HepG2 (cell line): Measurements from ENCODE around the gene GALK2. TPM values are rescaled to one million over a fixed set of nuclear protein-coding genes. Genes with fewer than 3 reads are reported as not detected.

Experiments used
- ATAC-seq: fragments of 200-7000 bp; cut with Tn5 transposase; 3 replicates; pipeline ENCODE4 v1.9.1; 2020; ENCODE audit warnings: mild to moderate bottlenecking, moderate library complexity
- BruUV-seq: library from RNA; stranded (reverse); fragments of 400-500 nt; replicated peaks from 2 replicates; lab custom pipeline; 2021; lab: Mats Ljungman, UMichigan
- CTCF ChIA-PET: fragments of 300-600 bp; formaldehyde crosslinking; extraction: SDS; loops from one replicate; lab custom pipeline; 2021; ENCODE audit warnings: low total read pairs, inconsistent platforms, low intra/inter-chr PET ratio; lab: Yijun Ruan, JAX
- POLR2A ChIA-PET: fragments of 350-600 bp; sonication (Branson Sonifier 250); formaldehyde crosslinking; loops from one replicate; lab custom pipeline; 2020; ENCODE audit warnings: antibody characterized with exemption, inconsistent platforms; lab: Yijun Ruan, JAX
- DNase-seq: peaks from one replicate; pipeline ENCODE4 v3.0.0-alpha.2; 2015; ENCODE audit warnings: low spot score
- FAIRE-seq: peaks from 3 replicates; lab custom pipeline; 2011; peaks lifted over from hg19 to GRCh38; lab: Jason Lieb, UNC
- H2AFZ ChIP-seq: one replicate; pipeline ENCODE4 v1.6.1; 2011; ENCODE audit warnings: low read length, inconsistent platforms
- H3K27ac ChIP-seq: fragments of 300-600 bp; 3 replicates; pipeline ENCODE4 v1.8.0; 2011; ENCODE audit warnings: mixed run types, mild to moderate bottlenecking, mixed read lengths, low read length, inconsistent platforms; ENCODE audit not compliant: insufficient read depth; ENCODE audit errors: extremely low read length
- H3K27me3 ChIP-seq, 2 experiments: fragments of 200-600 bp in 1 of 2; 2 replicates in 1 of 2; 3 replicates in 1 of 2; pipeline versions ENCODE4 v1.6.0 to v1.8.0; 2011; ENCODE audit warnings: low read length in 2 of 2, mild to moderate bottlenecking in 2 of 2, moderate library complexity in 2 of 2, inconsistent platforms in 1 of 2; ENCODE audit not compliant: insufficient read depth in 2 of 2, control insufficient read depth in 1 of 2
- H3K36me3 ChIP-seq, 2 experiments: fragments of 200-600 bp in 1 of 2; replicated peaks in 1 of 2; 2 replicates in 1 of 2; 3 replicates in 1 of 2; pipeline versions ENCODE4 v1.5.1 to v1.8.0; 2011; ENCODE audit warnings: low read length in 2 of 2, inconsistent platforms in 1 of 2; ENCODE audit not compliant: insufficient read depth in 2 of 2, control insufficient read depth in 1 of 2
- H3K4me1 ChIP-seq: 2 replicates; pipeline ENCODE4 v1.5.1; 2012; ENCODE audit warnings: low read length, inconsistent platforms; ENCODE audit not compliant: insufficient read depth
- H3K4me2 ChIP-seq: 2 replicates; pipeline ENCODE4 v1.6.0; 2011; ENCODE audit warnings: low read depth, low read length, inconsistent platforms
- H3K4me3 ChIP-seq, 3 experiments: fragments of 200-600 bp in 1 of 3; sonication (generic), shearing (Covaris generic) in 1 of 3; replicated peaks in 1 of 3; 2 replicates each; pipeline ENCODE4 v1.5.1; 2011 to 2016; ENCODE audit warnings: low read length in 3 of 3, inconsistent platforms in 2 of 3, low read depth in 2 of 3, mild to moderate bottlenecking in 2 of 3, control low read depth in 1 of 3, mixed read lengths in 1 of 3; ENCODE audit not compliant: insufficient read depth in 1 of 3
- H3K79me2 ChIP-seq: one replicate; pipeline ENCODE4 v1.6.1; 2011; ENCODE audit warnings: low read length, inconsistent platforms; ENCODE audit not compliant: insufficient read depth
- H3K9ac ChIP-seq: 2 replicates; pipeline ENCODE4 v1.6.0; 2011; ENCODE audit warnings: mild to moderate bottlenecking, low read depth, low read length, inconsistent platforms; ENCODE audit not compliant: insufficient read depth
- H3K9me3 ChIP-seq: 2 replicates; pipeline ENCODE4 v1.5.1; 2012; ENCODE audit warnings: mild to moderate bottlenecking, low read length
- H4K20me1 ChIP-seq: 2 replicates; pipeline ENCODE4 v1.6.0; 2011; ENCODE audit warnings: inconsistent platforms, mild to moderate bottlenecking, low read length, moderate library complexity; ENCODE audit not compliant: insufficient read depth
- HMGA1 ChIP-seq: sonication (generic); formaldehyde crosslinking; conservative IDR thresholded peaks from 2 replicates; pipeline ENCODE4 v1.4.0; 2020; ENCODE audit warnings: missing genetic modification reagents
- MEIS1 ChIP-seq: sonication (generic); formaldehyde crosslinking; IDR thresholded peaks from 2 replicates; pipeline ENCODE4 v1.9.0; 2021; ENCODE audit warnings: mild to moderate bottlenecking, missing genetic modification reagents, moderate library complexity, borderline replicate concordance
- NFIC ChIP-seq: IDR thresholded peaks from 2 replicates; pipeline ENCODE4 v1.6.1; 2012; ENCODE audit warnings: mild to moderate bottlenecking, low read length, inconsistent platforms
- RARG ChIP-seq: sonication (generic); formaldehyde crosslinking; IDR thresholded peaks from 2 replicates; pipeline ENCODE4 v1.4.0; 2020; ENCODE audit warnings: low read depth, mild to moderate bottlenecking, missing genetic modification reagents
- SAFB2 ChIP-seq: sonication (generic); formaldehyde crosslinking; IDR thresholded peaks from 2 replicates; pipeline ENCODE4 v1.5.1; 2020; ENCODE audit warnings: missing genetic modification reagents, low read depth, mild to moderate bottlenecking, borderline replicate concordance
- SMYD3 ChIP-seq: sonication (generic); formaldehyde crosslinking; IDR thresholded peaks from 2 replicates; pipeline ENCODE4 v1.8.1; 2023; ENCODE audit warnings: mild to moderate bottlenecking, missing genetic modification reagents
- SP1 ChIP-seq, 2 experiments: fragments of 450-650 bp in 1 of 2; sonication (generic) in 1 of 2; formaldehyde crosslinking in 1 of 2; IDR thresholded peaks; 2 replicates each; pipeline versions ENCODE4 v1.4.0 to v1.6.1; 2016 to 2020; ENCODE audit warnings: missing genetic modification reagents in 1 of 2
- SRSF9 ChIP-seq: fragments of 200-400 bp; formaldehyde crosslinking; IDR thresholded peaks from 2 replicates; pipeline ENCODE4 v1.6.1; 2018; ENCODE audit warnings: borderline replicate concordance, mild to moderate bottlenecking, low read depth, low read length; ENCODE audit not compliant: insufficient read depth, poor library complexity, severe bottlenecking
- TIGD3 ChIP-seq: sonication (generic); formaldehyde crosslinking; IDR thresholded peaks from 2 replicates; pipeline ENCODE4 v1.5.1; 2020; ENCODE audit warnings: mild to moderate bottlenecking, missing genetic modification reagents, borderline replicate concordance
- ZFY ChIP-seq: sonication (generic); formaldehyde crosslinking; IDR thresholded peaks from 2 replicates; pipeline ENCODE4 v1.4.0; 2020; ENCODE audit warnings: missing genetic modification reagents
- ZNF484 ChIP-seq: sonication (generic); formaldehyde crosslinking; IDR thresholded peaks from 2 replicates; pipeline ENCODE4 v1.5.1; 2020; ENCODE audit warnings: mild to moderate bottlenecking, low read depth, missing genetic modification reagents, borderline replicate concordance
- ZXDC ChIP-seq: sonication (generic); formaldehyde crosslinking; IDR thresholded peaks from 2 replicates; pipeline ENCODE4 v1.5.0; 2020; ENCODE audit warnings: mild to moderate bottlenecking, missing genetic modification reagents
- WGBS: methylation state at CpG from one replicate; pipeline ENCODE4 v1.1.6; 2017; ENCODE audit warnings: low lambda C conversion rate; 5-methylcytosine and 5-hydroxymethylcytosine counted together
- in situ Hi-C: cut with HindIII; loops from 2 replicates; pipeline ENCODE4 v1.10.0; 2017; ENCODE audit warnings: low pct_unique_long_range_greater_than_20kb; ENCODE audit not compliant: extremely low pct_ligation_motif_present
- intact Hi-C: fragments of 100-400 bp; cut with micrococcal nuclease; formaldehyde crosslinking; loops from one replicate; pipeline ENCODE4 v1.10.0; 2022; ENCODE audit not compliant: unreplicated experiment
- polyA plus RNA-seq, 8 experiments: library from polyadenylated mRNA; depleted of rRNA in 3 of 8; stranded (reverse) in 7 of 8; unstranded in 1 of 8; fragments of >200 nt; fragmentation: Illumina TruSeq in 4 of 8; extraction: Trizol in 4 of 8; gene quantifications; 2 replicates each; pipeline versions ENCODE4 v1.2.1 to v1.2.3, GENCODE V29; 2011 to 2016; ENCODE audit warnings: low read depth in 4 of 8, missing spikeins in 1 of 8, mixed read lengths in 1 of 8; ENCODE audit not compliant: insufficient read depth in 1 of 8
- total RNA-seq, 5 experiments: library from RNA; depleted of rRNA; stranded (reverse); fragments of >200 nt; fragmentation: Illumina TruSeq; extraction: Trizol; gene quantifications; 2 replicates each; pipeline ENCODE4 v1.2.3, GENCODE V29; 2016; ENCODE audit warnings: low read depth in 1 of 5

Gene GALK2
- total and polyA plus RNA-seq, 2 of the 13 experiments (the other 11 are each of a cell fraction or from before 2014, with no cell fraction given), result 17.6 to 32.8 TPM

- 0 out of 2 replicates have a peak, but pooled peaks cover 5% of the 10 kb centered on the region for H3K9me3 ChIP-seq
- ChIA-PET CTCF (no interaction called here), POLR2A (no interaction called here)
- H3K9ac ChIP-seq, result no peak overlapping the region
- no peak for TF ChIP-seq RARG (CRISPR knock-in tag)
- TF ChIP-seq ZXDC (CRISPR knock-in tag), result no peak
- no peak for TF ChIP-seq ZFY
- no peak for TF ChIP-seq SRSF9
- no peak for TF ChIP-seq SAFB2 (CRISPR knock-in tag)
- TF ChIP-seq SMYD3, result no peak
- TF ChIP-seq ZNF484 (CRISPR knock-in tag), result no peak
- TF ChIP-seq TIGD3, result no peak
- TF ChIP-seq NFIC, result no peak
- no peak for TF ChIP-seq MEIS1 (CRISPR knock-in tag)
- TF ChIP-seq SP1 (IDR thresholded peaks at IDR 0.05), result no peak
- TF ChIP-seq SP1 (CRISPR knock-in tag; IDR thresholded peaks at IDR 0.05), result no peak
- no peak for TF ChIP-seq HMGA1 (CRISPR knock-in tag)
- H4K20me1 ChIP-seq, result no peaks in the 10 kb centered on the region
- DNase-seq (no peak), ATAC-seq (no peak), FAIRE-seq (no peak)
- no peaks in the 10 kb centered on the region for H3K27me3 ChIP-seq
- in situ Hi-C loops (no loop called here), intact Hi-C loops (loop anchor here (2.0 kb wide), 2 partner anchors 69 to 361 kb away; partner anchors contain the start of gene COPS2)
- 47% methylated on average over 3 of the region's 3 CpGs for WGBS
- H2AFZ ChIP-seq, result no peak overlapping the region
- H3K27ac ChIP-seq, result no peak overlapping the region
- no peak overlapping the region for H3K4me2 ChIP-seq
- H3K36me3 ChIP-seq, result peaks cover 0 to 2% of the 10 kb centered on the region in 2 experiments; a peak in 1 of 5 replicates
- no peak overlapping the region for H3K4me3 ChIP-seq
- no peaks in the 10 kb centered on the region for H3K4me1 ChIP-seq
- BruUV-seq, result no TSS peak
- no peaks in the 10 kb centered on the region for H3K79me2 ChIP-seq
These were observed 53.7 kb downstream of the GALK2 start for GRCh38 chr15:49223536-49224274.
